22Rv1 (cell line): ENCODE measurements around the gene GPR151.
A peak's percentile ranks its signal among the peaks of the same experiment; 100 is the strongest.

ENCODE experiments used
- H3K27ac ChIP-seq: fragments of 450-650 bp; 2 replicates; pipeline ENCODE4 v1.5.1; 2017
- CTCF ChIP-seq: fragments of 450-650 bp; IDR thresholded peaks from 2 replicates; pipeline ENCODE4 v1.5.1; 2017; ENCODE audit warnings: mild to moderate bottlenecking
- ZFX ChIP-seq: fragments of 450-650 bp; IDR thresholded peaks from 2 replicates; pipeline ENCODE4 v1.6.1; 2017; ENCODE audit warnings: antibody characterized with exemption, borderline replicate concordance

Gene GPR151

GRCh38 chr5:146533882-146534281 lies 17.9 kb upstream of the GPR151 start:
- TF ChIP-seq ZFX, result no peak
- TF ChIP-seq CTCF, result no peak
- H3K27ac ChIP-seq, result no peak overlapping the region

GRCh38 chr5:146533260-146533857 lies 17.4 kb upstream of the GPR151 start:
- TF ChIP-seq CTCF, result peak; percentile 91
- TF ChIP-seq ZFX, result no peak
- H3K27ac ChIP-seq, result no peak overlapping the region

GRCh38 chr5:146529984-146530383 lies 14.0 kb upstream of the GPR151 start:
- H3K27ac ChIP-seq, result no peak overlapping the region
- TF ChIP-seq CTCF (no peak), ZFX (no peak)

GRCh38 chr5:146528236-146528635 lies 12.2 kb upstream of the GPR151 start:
- TF ChIP-seq ZFX, result no peak
- TF ChIP-seq CTCF, result no peak
- H3K27ac ChIP-seq, result no peak overlapping the region

DNA sequence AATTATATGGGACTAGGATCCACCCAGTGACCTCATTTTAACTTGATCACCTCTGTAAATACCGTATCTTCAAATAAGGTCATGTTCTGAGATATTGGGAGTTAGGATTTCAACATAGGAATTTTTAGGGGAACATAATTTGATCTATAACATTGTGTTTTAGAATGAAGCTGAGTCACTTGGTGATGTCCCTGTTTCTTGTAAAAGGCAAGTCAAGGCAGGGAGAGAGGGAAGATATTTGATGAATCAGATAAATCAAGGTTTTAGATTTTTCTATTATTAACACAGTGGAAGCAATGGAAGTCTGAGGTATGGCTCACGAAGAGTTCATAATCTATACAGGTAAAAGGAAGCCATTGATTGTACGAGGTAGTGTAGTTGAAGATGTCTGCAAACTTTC lies 11.8 kb upstream of the GPR151 start:
- H3K27ac ChIP-seq, result no peak overlapping the region
- TF ChIP-seq ZFX (no peak), CTCF (no peak)

DNA sequence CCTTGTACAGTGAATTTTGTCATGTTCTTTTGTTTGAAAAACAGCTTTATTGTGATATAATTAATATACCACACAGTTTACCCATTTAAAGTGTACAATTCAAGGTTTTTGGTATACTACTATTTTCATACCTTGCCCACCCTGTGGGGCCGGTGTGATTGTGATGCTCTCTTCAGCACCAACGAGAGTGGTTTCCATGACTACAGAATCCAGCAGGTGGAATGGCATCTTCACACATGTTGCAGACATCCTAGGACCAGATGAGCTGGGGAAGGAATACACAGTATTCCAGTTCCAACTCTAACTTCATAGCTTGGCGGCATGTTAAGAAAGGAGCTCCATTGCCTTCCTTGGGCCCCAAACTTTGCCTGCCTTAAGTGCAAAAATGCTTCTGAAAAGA lies 7.7 kb upstream of the GPR151 start:
- H3K27ac ChIP-seq, result no peak overlapping the region
- TF ChIP-seq CTCF (no peak), ZFX (no peak)

DNA sequence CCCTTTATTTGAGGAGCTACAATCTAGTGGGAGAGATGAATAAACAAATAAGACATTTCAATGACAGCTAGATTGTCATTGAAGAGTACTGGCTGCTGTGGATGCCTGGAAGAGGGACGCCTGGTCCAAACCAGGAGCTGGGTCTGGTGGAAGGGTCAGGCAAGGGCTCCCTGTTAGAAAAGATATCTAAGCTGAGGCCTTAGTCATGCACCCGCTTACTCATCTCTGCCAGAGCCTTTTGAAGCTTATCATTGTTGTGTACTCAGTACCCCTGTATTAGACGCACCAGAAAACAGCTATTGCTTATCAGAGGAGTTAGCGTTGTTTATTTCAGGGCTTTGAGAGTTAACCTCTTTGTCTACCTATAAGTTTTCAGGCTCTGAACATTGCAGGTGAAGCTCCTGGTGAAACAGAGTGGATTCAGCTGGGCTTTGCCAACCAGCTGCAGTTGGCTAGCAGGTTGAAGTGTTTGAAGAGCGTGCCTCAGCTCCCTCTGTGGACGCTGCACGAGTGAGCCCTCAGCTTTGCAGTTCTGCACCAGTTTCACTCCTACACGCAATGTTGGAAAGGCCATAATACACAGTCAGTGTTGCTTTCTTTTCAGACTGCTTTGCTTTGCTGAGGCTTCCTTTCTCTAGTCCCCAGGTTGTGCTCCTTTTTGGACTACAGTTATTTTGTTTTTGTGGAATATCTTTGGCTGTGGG lies 5.6 kb upstream of the GPR151 start:
- TF ChIP-seq CTCF, result no peak
- TF ChIP-seq ZFX, result no peak
- H3K27ac ChIP-seq, result no peak overlapping the region
